Epithelial cell of esophagus (primary cell): Measurements from ENCODE around the gene YY2.
"Not testable (repeated sequence)": the region's sequence is repeated elsewhere in the genome, so short reads cannot be mapped to it uniquely, and the experiment has no call there.

Experiments
- DNase-seq: peaks from one replicate; pipeline ENCODE4 v3.0.0; 2010; ENCODE audit warnings: low read depth
- H3K4me3 ChIP-seq: 2 replicates; pipeline ENCODE4 v1.5.1; 2011; ENCODE audit warnings: mild to moderate bottlenecking, low read length, control low read depth
- TF ChIP-seq, protein P1 (sequence below): IDR thresholded peaks from 2 replicates; pipeline ENCODE4 v1.5.1; 2011; ENCODE audit warnings: low read depth, mild to moderate bottlenecking, low read length, control low read depth, inconsistent platforms; ENCODE audit not compliant: insufficient read depth; ENCODE audit errors: missing control alignments

Gene YY2

DNA sequence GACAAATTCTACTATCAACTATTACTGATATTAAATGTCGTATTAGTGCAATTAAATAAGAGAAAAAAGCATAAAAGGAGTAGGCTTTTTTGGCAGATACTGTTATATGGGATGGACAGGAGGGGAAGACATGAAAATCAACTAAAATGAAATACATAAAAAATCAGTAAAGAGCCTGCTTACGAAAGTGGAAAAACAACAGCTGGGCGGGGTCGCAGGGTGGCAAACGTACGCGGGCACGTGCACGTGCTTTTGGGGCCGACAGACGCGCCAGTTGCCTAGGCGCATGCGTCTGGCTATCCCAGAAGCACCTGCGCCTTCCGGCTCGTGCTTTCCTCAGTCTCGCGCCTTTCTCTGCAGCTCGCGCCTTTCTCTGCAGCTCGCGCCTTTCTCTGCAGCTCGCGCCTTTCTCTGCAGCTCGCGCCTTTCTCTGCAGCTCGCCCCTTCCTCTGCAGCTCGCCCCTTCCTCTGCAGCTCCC is at the start of gene YY2:
Gene YY2 (plus strand): TSS at position 51 of the 479 bp plus-strand sequence. CDS start 498 bp downstream, outside the sequence.
- H3K4me3 ChIP-seq = no peak within 1 kb of the TSS
- TF ChIP-seq, protein P1, sequence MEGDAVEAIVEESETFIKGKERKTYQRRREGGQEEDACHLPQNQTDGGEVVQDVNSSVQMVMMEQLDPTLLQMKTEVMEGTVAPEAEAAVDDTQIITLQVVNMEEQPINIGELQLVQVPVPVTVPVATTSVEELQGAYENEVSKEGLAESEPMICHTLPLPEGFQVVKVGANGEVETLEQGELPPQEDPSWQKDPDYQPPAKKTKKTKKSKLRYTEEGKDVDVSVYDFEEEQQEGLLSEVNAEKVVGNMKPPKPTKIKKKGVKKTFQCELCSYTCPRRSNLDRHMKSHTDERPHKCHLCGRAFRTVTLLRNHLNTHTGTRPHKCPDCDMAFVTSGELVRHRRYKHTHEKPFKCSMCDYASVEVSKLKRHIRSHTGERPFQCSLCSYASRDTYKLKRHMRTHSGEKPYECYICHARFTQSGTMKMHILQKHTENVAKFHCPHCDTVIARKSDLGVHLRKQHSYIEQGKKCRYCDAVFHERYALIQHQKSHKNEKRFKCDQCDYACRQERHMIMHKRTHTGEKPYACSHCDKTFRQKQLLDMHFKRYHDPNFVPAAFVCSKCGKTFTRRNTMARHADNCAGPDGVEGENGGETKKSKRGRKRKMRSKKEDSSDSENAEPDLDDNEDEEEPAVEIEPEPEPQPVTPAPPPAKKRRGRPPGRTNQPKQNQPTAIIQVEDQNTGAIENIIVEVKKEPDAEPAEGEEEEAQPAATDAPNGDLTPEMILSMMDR = no peak

GRCh38 chrX:21806691-21807090 is 49.1 kb upstream of the YY2 start:
- peak; percentile 48 for DNase-seq
- H3K4me3 ChIP-seq = no peak overlapping the region
- TF ChIP-seq, protein P1 = no peak

More for the DNA sequence above, at the start of gene YY2:
- DNase-seq = no peak

DNA sequence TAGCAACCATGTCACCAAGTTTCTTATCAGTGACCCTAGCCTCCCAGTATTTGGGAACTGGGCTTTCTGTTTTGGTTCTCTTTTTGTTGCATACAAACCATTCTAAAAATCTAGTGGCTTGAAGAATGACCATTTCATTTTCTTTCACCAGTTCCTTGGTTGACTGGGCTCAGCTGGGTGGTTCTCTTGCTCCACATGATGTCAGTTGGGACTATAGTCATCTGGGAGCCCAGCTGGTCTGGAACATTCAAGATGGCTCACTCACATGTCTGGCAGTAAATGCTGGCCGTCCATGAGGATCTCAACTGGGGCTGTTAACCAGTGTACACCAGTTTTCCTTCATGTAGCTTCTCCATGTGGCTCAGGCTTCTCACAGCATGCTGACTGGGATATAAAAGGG is 44.0 kb upstream of the YY2 start:
- H3K4me3 ChIP-seq = no peak overlapping the region
- DNase-seq = no peak
- TF ChIP-seq, protein P1 = no peak

DNA sequence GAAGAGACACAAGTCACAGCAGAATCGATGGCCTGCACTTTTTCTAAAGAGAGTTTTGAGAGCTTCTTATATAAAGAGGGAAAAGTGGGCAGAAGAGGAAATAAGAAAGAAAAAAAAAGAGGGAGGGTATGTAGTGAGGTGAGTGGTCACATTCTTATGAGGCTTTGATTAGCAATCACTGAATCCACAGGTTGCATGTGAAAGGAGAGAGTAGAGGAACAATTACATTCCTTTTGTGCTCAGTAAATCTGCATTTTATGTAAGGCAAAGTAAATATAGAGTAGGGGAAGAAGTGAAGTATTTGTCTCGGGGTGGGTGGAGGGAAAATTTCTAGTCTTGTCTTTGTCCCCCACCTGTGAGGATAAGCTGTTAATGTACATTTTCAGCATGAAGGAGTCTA is 43.2 kb upstream of the YY2 start:
- TF ChIP-seq, protein P1 = no peak
- H3K4me3 ChIP-seq = no peak overlapping the region
- no peak for DNase-seq

GRCh38 chrX:21813612-21814368 is 42.0 kb upstream of the YY2 start:
- TF ChIP-seq, protein P1 = no peak

DNA sequence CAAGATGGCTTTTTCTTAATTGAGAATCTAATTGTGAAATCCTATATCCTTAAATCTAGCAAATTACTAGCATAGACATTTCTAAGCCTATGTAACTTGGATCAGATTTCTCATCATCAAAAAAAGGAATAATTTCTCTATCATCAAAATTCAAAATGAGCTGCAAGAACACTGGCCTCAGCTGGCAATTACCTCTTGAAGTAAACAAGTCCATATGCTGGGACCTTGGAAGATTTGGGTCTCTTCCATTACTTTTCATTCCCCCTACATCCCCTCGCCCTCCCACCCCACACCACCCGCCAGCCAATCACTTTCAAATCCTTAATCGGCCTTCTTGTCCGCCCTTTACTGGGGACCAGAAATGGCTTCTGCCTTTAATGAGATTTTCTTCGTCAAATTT is 39.7 kb upstream of the YY2 start:
- DNase-seq = no peak
- TF ChIP-seq, protein P1 = no peak
- H3K4me3 ChIP-seq = no peak overlapping the region

More at GRCh38 chrX:21813612-21814368, 42.0 kb upstream of the YY2 start:
- no peak for DNase-seq
- no peak overlapping the region for H3K4me3 ChIP-seq

DNA sequence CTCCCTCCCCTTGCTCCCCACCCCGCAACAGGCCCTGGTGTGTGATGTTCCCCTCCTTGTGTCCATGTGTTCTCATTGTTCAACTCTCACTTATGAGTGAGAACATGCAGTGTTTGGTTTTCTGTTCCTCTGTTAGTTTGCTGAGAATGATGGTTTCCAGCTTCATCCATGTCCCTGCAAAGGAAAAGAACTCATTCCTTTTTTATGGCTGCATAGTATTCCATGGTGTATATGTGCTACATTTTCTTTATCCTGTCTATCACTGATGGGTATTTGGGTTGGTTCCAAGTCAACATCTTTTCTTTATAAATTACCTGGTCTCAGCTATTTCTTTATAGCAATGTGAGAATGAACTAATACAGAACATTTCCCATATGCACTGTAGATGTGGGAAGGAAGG is 35.6 kb upstream of the YY2 start:
- H3K4me3 ChIP-seq, DNase-seq: not testable (repeated sequence)
